ENCODE results near the gene NRTN.
A peak's percentile ranks its signal among the peaks of the same experiment; 100 is the strongest.

NRTN gene

GRCh38 chr19:5826531-5827341, 21.9 kb downstream of the NRTN start:
- H3K4me3 ChIP-seq (replicated peaks; ENCODE audit: insufficient read depth, low read length): no peak overlapping the region
- peak; percentile 43 to 66 for DNase-seq (ENCODE audit: low read depth in 1 of 2, low spot score in 1 of 2)
- TF ChIP-seq REST (IDR thresholded peaks at IDR 0.05; ENCODE audit: insufficient replicate concordance, low read depth) (no peak), SPI1 (IDR thresholded peaks at IDR 0.05; ENCODE audit: borderline replicate concordance, low read depth) (no peak), GABPA (IDR thresholded peaks at IDR 0.05; ENCODE audit: low read depth) (no peak), CTCF (IDR thresholded peaks at IDR 0.05; ENCODE audit: insufficient read depth, low read length) (no peak), POLR2AphosphoS5 (IDR thresholded peaks at IDR 0.05; ENCODE audit: low read depth) (no peak)
- no peaks in the 10 kb centered on the region for H3K27me3 ChIP-seq (ENCODE audit: insufficient read depth, poor library complexity, severe bottlenecking)
- H3K27ac ChIP-seq (replicated peaks): no peak overlapping the region

- Histone ChIP-seq H3K4me3 (replicated peaks; ENCODE audit: insufficient read depth, low read length) (peak overlapping the region; percentile 56), H3K27me3 (ENCODE audit: insufficient read depth, poor library complexity, severe bottlenecking) (no peaks in the 10 kb centered on the region), H3K27ac (replicated peaks) (no peak overlapping the region)
- DNase-seq (ENCODE audit: low read depth in 1 of 2, low spot score in 1 of 2): no peak
- TF ChIP-seq REST (IDR thresholded peaks at IDR 0.05; ENCODE audit: insufficient replicate concordance, low read depth): no peak
- no peak for TF ChIP-seq CTCF (IDR thresholded peaks at IDR 0.05; ENCODE audit: insufficient read depth, low read length)
- no peak for TF ChIP-seq POLR2AphosphoS5 (IDR thresholded peaks at IDR 0.05; ENCODE audit: low read depth)
- no peak for TF ChIP-seq SPI1 (IDR thresholded peaks at IDR 0.05; ENCODE audit: borderline replicate concordance, low read depth)
- TF ChIP-seq GABPA (IDR thresholded peaks at IDR 0.05; ENCODE audit: low read depth): no peak
Observed at GRCh38 chr19:5827342-5827890, 22.5 kb downstream of the NRTN start.

- H3K27ac ChIP-seq (replicated peaks): peak overlapping the region; percentile 55
- peak; percentile 90 to 91 for DNase-seq (ENCODE audit: low read depth in 1 of 2, low spot score in 1 of 2)
- TF ChIP-seq POLR2AphosphoS5 (IDR thresholded peaks at IDR 0.05; ENCODE audit: low read depth) (peak; percentile 98), SPI1 (IDR thresholded peaks at IDR 0.05; ENCODE audit: borderline replicate concordance, low read depth) (no peak), GABPA (IDR thresholded peaks at IDR 0.05; ENCODE audit: low read depth) (no peak), CTCF (IDR thresholded peaks at IDR 0.05; ENCODE audit: insufficient read depth, low read length) (no peak), REST (IDR thresholded peaks at IDR 0.05; ENCODE audit: insufficient replicate concordance, low read depth) (peak; percentile 28)
- H3K27me3 ChIP-seq (ENCODE audit: insufficient read depth, poor library complexity, severe bottlenecking): no peaks in the 10 kb centered on the region
- H3K4me3 ChIP-seq (replicated peaks; ENCODE audit: insufficient read depth, low read length): peak overlapping the region; percentile 56
Observed at GRCh38 chr19:5827891-5828660, 23.2 kb downstream of the NRTN start.
